ENCODE data around the gene C9orf43. TPM values are rescaled to one million over a fixed set of nuclear protein-coding genes. Genes with fewer than 3 reads are reported as not detected.
"Not testable (repeated sequence)": the region's sequence is repeated elsewhere in the genome, so short reads cannot be mapped to it uniquely, and the experiment has no call there.

The C9orf43 gene
- total and polyA plus RNA-seq, 2 donors (not counting 3 experiments of a cell fraction or from before 2014, with no cell fraction given), result 0.25 to 0.66 TPM

GRCh38 chr9:113436728-113437515, 26.4 kb downstream of the C9orf43 start:
- Histone ChIP-seq H3K4me2 (ENCODE audit: insufficient read depth, low read length) (no peak overlapping the region), H3K36me3 (ENCODE audit: control insufficient read depth in 2 of 2, extremely low read depth in 1 of 2, insufficient read depth in 2 of 2, low read length in 2 of 2) (no peaks in the 10 kb centered on the region), H3K79me2 (ENCODE audit: control insufficient read depth, insufficient read depth, low read length) (no peaks in the 10 kb centered on the region), H3K27me3 (ENCODE audit: control insufficient read depth in 2 of 2, insufficient read depth in 2 of 2, low read length in 2 of 2) (no peaks in the 10 kb centered on the region), H3K4me3 (replicated peaks in 1 of 3; ENCODE audit: insufficient read depth in 1 of 3, low read depth in 1 of 3, low read length in 3 of 3) (no peak overlapping the region), H3K9me1 (replicated peaks; ENCODE audit: control insufficient read depth, extremely low read depth, insufficient read depth, low read length) (no peaks in the 10 kb centered on the region), H3K9me3 (replicated peaks; ENCODE audit: control insufficient read depth, insufficient read depth, low read length) (no peaks in the 10 kb centered on the region), H2AFZ (ENCODE audit: low read depth, low read length) (no peak overlapping the region), H3K4me1 (ENCODE audit: control insufficient read depth, extremely low read depth, insufficient read depth, low read length) (no peaks in the 10 kb centered on the region), H3K9ac (replicated peaks; ENCODE audit: extremely low read depth, insufficient read depth, low read length) (no peak overlapping the region), H4K20me1 (replicated peaks; ENCODE audit: control insufficient read depth, extremely low read depth, insufficient read depth, low read length) (no peaks in the 10 kb centered on the region), H3K27ac (ENCODE audit: insufficient read depth, low read depth, low read length) (no peak overlapping the region)
- no peak for TF ChIP-seq POLR2AphosphoS5 (IDR thresholded peaks at IDR 0.05; ENCODE audit: insufficient read depth, low read depth, low read length)
- TF ChIP-seq FOS (IDR thresholded peaks at IDR 0.05; ENCODE audit: borderline replicate concordance, insufficient read depth, low read length), result no peak
- no peak for TF ChIP-seq JUN (IDR thresholded peaks at IDR 0.05; ENCODE audit: borderline replicate concordance, insufficient read depth, insufficient read length, low read depth)
- TF ChIP-seq, protein P1, sequence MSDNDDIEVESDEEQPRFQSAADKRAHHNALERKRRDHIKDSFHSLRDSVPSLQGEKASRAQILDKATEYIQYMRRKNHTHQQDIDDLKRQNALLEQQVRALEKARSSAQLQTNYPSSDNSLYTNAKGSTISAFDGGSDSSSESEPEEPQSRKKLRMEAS (IDR thresholded peaks at IDR 0.05; ENCODE audit: insufficient read depth, insufficient read length), result no peak
- TF ChIP-seq GATA2 (IDR thresholded peaks at IDR 0.05; ENCODE audit: insufficient read depth, insufficient read length, low read depth, low read length), result no peak
- TF ChIP-seq CTCF (IDR thresholded peaks at IDR 0.05; ENCODE audit: extremely low read depth in 1 of 2, insufficient read depth in 1 of 2, low read depth in 1 of 2, low read length in 2 of 2), result no peak
- no peak for TF ChIP-seq MYC (IDR thresholded peaks at IDR 0.05; ENCODE audit: low read depth, low read length)
- TF ChIP-seq POLR2A (IDR thresholded peaks at IDR 0.05; ENCODE audit: low read depth, low read length), result no peak
- TF ChIP-seq EZH2 (IDR thresholded peaks at IDR 0.05; ENCODE audit: borderline replicate concordance, low read depth, low read length, severe bottlenecking), result no peak
- DNase-seq (ENCODE audit: low read depth, low spot score), result no peak
- dilution Hi-C loops (cut with MboI; ENCODE audit: extremely low pct_ligation_motif_present, low sequenced_read_pairs) (no loop called here), intact Hi-C loops (cut with micrococcal nuclease) (no loop called here)
- POLR2A ChIA-PET, result interaction anchor here (1.0 kb wide), 1 partner anchor 122 kb away, joined by 3 read pairs; no protein-coding TSS in a partner anchor
- no peak for FAIRE-seq
- CTCF ChIA-PET, result interaction anchor here (2.5 kb wide), 1 partner anchor 9 kb away, joined by 9 read pairs; no protein-coding TSS in a partner anchor
- no TSS peak for BruUV-seq (replicated peaks)

DNA sequence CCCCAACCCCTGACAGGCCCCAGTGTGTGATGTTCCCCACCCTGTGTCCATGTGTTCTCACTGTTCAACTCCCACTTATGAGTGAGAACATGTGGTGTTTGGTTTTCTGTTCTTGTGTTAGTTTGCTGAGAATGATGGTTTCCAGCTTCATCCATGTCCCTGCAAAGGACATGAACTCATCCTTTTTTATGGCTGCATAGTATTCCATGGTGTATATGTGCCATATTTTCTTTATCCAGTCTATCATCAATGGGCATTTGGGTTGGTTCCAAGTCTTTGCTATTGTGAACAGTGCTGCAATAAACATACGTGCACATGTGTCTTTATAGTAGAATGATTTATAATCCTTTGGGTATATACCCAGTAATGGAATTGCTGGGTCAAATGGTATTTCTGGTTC, 27.2 kb downstream of the C9orf43 start:
- H3K36me3 ChIP-seq (ENCODE audit: control insufficient read depth in 2 of 2, extremely low read depth in 1 of 2, insufficient read depth in 2 of 2, low read length in 2 of 2); DNase-seq (ENCODE audit: low read depth, low spot score); H3K4me1 ChIP-seq (ENCODE audit: control insufficient read depth, extremely low read depth, insufficient read depth, low read length); H3K79me2 ChIP-seq (ENCODE audit: control insufficient read depth, insufficient read depth, low read length); BruUV-seq (replicated peaks); H2AFZ ChIP-seq (ENCODE audit: low read depth, low read length); H3K9ac ChIP-seq (replicated peaks; ENCODE audit: extremely low read depth, insufficient read depth, low read length); FAIRE-seq; H3K27ac ChIP-seq (ENCODE audit: insufficient read depth, low read depth, low read length); CTCF ChIA-PET; H3K27me3 ChIP-seq (ENCODE audit: control insufficient read depth in 2 of 2, insufficient read depth in 2 of 2, low read length in 2 of 2); H3K9me3 ChIP-seq (replicated peaks; ENCODE audit: control insufficient read depth, insufficient read depth, low read length); POLR2A ChIA-PET; H3K9me1 ChIP-seq (replicated peaks; ENCODE audit: control insufficient read depth, extremely low read depth, insufficient read depth, low read length); H3K4me3 ChIP-seq (replicated peaks in 1 of 3; ENCODE audit: insufficient read depth in 1 of 3, low read depth in 1 of 3, low read length in 3 of 3); dilution Hi-C loops (cut with MboI; ENCODE audit: extremely low pct_ligation_motif_present, low sequenced_read_pairs); H3K4me2 ChIP-seq (ENCODE audit: insufficient read depth, low read length); H4K20me1 ChIP-seq (replicated peaks; ENCODE audit: control insufficient read depth, extremely low read depth, insufficient read depth, low read length); intact Hi-C loops (cut with micrococcal nuclease): not testable (repeated sequence)
